GM18526 (cell line): ENCODE data around the gene FA2H.

Experiments used
- POLR2A ChIP-seq: IDR thresholded peaks from 3 replicates; pipeline ENCODE4 v1.6.1; 2011; ENCODE audit not compliant: insufficient read length; ENCODE audit errors: extremely low read depth

Gene FA2H

DNA sequence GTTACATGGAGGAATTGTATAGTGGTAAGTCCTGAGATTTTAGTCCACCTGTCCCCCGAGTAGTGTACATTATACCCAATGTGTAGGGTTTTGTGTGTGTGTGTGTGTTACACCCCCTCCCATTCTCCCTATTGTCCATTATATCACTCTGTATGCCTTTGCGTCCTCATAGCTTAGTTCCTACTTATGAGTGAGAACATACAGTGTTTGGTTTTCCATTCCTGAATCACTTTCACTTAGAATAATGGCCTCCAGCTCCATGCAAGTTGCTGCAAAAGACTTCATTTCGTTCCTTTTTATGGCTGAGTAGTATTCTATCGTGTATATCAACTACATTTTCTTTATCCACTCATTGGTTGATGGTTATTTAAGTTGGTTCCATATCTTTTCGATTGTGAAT, 635 bp upstream of the FA2H start:
- no peak for TF ChIP-seq POLR2A

DNA sequence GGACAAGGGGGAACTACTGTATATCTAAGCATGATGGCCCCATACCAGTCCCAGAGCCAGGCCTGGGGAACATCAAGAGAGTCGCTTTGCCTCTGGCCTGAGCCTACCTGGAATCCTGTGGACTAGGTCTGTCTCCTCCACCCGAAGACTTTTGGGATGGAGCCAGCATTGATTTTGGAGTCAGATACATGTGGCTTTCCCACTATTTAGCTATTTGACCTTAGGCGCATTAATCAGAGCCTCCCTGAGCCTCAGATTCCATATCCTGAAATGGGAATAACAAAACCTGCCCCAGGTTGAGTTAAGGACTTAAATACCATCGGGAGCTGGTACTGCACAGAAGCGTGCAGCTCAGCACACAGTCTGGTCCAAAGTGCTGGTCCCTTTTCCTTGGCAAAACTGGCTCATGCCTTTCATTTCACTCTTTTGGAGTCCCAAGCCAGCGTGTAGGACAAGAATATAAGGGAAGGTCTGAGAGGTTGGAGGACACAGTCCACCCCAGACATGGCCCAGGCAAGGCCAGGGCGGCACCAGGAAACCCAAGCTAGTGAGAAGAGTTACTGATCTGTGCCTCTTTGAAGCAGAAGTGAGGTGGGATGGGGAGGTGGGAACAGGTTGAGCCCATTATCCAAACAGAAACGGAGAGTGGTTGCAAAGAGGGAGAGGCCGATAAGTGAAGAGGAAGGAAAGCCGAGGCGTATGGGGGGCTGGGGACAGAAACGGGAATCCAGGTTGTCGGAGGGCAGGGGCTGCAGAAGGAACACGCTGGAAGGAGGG, 986 bp downstream of the FA2H start:
- TF ChIP-seq POLR2A, result no peak

DNA sequence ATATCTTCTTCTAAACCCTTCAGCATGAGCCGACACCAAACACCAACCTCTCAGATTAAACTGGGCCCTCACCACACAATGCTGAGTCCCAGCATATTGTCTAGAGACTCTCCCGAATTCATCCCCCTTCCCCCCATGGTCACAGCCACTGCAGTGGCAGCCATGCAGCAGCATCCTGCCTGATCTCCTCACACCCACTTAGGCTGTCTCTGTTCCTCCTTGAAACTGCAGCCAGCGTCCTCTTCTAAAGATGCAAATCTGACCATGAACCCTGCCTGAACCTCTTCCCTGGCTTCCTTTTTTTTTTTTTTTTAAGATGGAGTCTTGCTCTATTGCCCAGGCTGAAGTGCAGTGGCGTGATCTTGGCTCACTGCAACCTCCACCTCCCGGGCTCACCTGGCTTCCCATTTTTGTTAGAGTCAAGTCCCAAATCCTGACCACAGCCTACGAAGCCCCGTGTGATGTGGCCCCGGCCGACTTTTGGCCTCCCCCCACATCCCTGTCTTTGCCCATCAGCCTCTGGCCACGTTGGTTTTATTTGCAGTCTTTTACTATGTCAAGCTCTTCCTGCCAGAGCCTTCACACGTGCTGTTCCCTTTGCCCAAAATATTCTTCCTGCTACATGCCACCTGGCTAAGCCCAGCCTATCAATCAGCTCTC, 2.8 kb downstream of the FA2H start:
- no peak for TF ChIP-seq POLR2A

DNA sequence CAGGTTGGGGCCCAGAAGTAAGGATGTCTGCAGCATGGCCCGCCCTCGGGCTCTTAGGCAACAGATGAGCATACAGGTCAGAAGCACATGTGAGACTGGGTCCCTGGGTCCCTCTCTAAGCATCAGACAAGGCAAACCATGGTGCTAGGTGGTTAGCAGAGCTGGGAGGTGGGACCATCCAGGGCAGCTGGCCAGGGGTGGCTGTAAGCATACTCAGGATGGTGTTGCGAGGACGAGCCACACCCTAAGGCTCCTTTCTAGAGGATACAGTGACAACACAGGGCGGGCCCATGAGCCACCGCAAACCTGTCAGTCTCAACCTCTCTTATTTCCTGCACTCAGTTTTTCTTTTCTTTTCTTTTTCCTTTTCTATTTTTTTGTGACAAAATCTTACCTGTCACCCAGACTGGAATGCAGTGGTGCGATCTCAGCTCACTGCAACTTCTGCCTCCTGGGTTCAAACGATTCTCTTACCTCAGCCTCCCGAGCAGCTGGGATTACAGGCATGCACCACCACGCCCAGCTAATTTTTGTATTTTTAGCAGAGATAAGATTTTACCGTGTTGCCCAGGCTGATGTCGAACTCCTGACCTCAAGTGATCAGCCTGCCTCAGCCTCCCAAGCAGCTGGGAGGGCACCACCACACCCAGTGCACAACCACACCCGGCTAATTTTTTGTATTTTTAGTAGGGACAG, 3.6 kb downstream of the FA2H start:
- no peak for TF ChIP-seq POLR2A

DNA sequence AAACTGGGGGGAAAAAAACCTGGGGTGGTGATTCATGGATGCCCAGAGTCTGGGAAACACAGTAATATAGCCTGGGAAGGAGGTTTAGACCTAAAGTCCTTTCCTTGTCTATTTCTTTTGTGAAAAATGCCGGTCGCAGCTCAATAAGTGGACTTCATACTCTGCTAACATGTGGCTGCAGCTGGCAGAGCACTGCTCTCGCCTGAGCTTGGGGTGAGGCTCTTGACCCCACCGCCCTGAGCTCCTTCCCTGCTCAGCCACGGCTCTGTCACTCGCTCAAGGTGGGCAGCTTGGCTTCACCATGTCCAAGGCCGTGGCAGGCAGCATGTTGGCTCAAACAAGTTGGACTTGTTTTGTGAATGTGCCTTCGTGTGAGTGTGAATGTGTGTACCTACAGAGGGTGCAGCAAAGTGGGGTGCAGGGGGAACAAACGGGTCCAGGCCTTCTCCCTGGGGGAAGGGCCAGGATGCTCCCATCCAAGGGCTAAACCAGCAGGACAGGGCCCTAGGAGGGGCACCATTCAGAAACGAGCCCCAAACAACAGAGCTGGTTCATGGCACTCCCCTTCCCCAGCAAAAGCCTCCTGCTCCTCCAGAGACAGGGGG, 4.9 kb downstream of the FA2H start:
- no peak for TF ChIP-seq POLR2A

DNA sequence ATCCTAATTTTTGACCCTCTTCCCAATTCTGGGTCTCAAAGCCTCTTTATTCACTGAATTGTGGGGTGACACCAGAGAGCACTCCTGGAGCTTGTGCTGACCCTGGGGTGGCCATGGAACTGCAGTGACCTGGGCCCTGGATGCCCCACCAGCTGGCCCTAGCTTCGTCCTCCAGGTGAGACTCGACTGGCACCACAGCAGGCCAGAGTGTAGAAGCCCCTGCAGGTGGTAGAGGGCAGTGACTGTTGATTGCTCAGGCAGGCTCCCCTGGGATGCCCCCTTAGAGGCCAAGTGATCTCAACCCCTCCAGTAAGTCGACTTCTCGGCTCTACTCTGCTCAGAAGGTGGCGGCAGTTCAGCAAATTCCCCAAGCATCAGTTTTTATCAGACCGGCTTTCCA, 6.4 kb downstream of the FA2H start:
- no peak for TF ChIP-seq POLR2A

DNA sequence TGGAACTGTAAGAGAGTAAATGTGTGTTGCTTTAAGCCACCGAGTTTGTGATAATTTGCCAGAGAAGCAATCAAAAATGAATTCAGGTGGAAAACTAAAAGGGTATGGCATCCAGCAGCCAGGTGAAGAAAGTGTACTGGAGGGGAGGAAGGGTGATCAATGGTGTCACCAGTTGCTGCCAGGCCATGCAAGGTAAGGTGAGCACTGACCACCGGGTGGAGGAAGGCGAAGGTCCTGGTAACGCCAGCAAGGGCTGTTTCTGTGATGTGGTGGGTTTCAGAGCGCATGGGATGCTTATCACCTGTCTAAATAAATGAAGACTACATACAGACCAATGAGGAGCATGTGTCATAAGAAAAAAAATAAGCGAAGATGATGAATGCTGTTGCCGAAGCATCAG, 6.9 kb downstream of the FA2H start:
- TF ChIP-seq POLR2A, result no peak

DNA sequence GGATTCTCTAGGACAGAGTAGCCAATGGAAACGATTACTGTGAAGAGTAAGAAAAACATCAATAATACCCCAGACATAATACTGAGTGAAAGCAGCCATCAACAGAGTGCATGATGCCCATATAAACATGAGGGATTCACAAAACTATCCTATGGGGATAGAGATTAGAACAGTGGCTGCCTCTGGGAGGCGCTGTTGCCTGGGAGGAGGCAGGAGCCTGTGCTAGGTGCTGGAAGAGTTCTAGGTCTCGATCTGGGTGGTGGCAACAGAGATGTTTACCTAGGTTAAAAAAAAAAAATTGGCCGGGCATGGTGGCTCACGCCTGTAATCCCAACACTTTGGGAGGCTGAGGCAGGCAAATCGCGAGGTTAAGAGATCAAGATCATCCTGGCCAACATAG, 7.9 kb downstream of the FA2H start:
- no peak for TF ChIP-seq POLR2A

DNA sequence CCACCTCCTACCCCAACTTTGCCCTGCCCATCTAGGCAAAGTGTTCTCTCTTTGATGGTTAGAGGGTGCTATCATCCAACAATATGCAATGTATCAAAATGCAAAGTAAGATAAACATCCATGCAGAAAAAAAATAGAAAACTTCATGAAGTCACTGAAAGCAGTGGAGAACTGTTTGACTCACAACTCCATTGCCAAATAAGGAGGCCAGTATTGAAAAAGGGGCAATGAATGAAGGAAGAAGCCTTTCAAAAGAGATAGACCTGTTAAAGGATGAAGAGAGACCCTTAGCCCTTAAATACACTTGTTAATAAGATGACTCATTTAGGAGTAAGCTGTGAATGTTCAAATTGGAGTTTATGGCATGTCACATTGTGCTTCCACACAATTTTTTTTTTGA, 13.0 kb downstream of the FA2H start:
- no peak for TF ChIP-seq POLR2A

DNA sequence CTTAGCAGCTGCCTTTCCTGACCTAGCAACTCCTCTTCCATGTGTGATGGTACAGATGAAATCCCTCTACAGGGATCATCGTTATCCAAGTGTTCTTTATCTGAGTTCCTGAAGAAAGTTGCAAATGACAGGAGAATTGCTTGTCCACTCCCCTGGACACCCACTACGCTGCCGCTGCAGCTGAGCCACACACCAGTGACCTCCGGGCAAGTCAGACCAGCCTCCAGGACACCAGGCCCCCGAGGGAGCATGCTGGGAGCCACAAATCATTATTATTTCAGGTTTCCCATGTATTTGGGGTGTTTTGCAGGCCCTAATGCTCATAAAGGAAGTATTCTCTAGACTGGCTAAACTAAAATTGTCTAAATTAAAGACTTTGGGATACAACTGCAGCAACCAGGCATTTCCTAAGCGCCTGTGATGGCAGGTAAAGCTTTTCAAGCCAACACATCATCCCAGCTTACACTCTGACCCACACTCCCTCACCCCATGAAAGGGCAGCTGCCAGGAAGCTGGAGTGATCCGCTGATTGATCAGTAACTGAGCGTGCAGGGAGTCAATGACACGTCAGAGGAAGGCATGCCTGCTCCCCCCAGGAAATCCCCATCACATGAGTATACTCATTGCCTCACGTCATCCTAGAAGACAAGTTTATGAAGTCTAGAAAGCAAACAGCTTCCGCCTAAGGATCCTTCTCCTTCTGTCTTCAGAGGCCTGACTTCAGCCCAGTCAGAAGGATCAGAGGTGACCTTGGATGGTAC, 14.4 kb downstream of the FA2H start:
- TF ChIP-seq POLR2A, result no peak

DNA sequence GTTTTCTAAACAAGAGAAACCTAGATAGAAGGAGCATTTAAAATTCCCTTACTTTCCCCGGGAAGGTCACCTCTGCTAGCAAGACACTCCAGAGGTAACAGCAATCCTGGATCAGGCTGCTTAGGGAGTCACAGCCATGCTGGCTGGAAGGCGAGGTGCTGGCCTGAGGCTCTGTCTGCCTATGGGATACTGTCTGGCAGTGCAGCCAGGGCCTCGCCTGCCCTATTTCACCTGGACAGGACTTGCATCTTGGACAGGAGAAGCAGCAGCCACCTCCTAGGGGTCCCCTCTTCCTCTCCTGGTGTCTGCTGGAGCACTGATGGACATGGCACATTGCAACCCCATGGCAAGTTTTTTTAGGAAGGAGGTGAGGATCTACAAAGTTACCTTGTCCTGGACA, 15.1 kb downstream of the FA2H start:
- no peak for TF ChIP-seq POLR2A

DNA sequence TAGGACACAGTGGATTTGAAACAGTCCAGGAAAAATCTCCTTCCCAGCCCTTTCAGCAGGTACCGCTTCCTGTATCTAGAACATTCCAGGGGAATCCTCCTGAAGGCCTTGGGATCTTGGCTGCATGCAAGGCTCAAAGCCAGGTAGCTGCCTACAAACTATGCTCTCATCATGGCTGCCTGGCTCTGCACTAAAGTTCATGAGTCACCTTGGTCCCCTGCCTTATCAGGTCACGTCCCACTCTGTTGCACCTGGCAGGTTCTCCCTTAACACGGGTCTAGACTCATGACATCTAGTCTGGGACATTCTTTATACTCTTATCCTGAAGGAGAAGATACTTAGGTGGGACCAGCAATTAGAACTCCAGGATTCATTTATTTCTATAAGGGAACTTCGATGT, 15.8 kb downstream of the FA2H start:
- no peak for TF ChIP-seq POLR2A

DNA sequence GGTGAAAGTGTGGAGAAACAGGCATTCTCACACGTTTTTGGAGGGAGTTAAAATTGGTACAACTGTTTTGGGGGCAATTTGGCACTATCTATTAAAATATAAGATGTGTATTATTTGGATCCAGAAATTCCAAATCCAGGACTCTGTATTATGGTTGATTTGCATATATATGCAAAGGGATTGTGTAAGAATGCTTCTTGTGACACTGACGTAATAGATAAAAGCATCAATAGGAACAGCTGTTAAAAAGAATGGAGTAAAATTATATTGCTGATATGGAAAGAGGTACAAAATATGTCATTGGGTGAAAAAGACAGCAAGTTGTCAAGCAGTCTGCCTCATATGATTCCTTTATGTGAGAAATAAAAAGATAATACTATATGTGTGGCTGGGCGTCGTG, 17.3 kb downstream of the FA2H start:
- no peak for TF ChIP-seq POLR2A

DNA sequence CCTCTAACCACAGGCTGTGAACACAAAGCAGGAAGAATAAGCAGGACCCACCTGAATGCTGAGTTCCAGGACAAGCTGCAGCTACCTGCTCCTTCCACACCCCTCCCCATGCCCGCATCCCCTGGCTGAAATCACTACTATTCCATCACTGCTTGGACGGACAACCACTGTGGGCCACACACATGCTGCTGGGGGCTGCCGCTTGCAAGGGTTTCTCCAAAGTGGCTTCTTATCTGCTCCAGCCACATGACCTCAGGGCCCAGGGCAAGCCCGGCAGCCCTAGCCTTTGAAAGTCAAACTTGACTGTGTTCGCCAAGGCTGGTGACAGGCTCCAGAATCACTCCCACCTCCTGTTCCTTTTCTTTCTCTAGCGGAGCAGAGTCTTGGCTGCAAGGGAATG, 18.4 kb downstream of the FA2H start:
- no peak for TF ChIP-seq POLR2A

DNA sequence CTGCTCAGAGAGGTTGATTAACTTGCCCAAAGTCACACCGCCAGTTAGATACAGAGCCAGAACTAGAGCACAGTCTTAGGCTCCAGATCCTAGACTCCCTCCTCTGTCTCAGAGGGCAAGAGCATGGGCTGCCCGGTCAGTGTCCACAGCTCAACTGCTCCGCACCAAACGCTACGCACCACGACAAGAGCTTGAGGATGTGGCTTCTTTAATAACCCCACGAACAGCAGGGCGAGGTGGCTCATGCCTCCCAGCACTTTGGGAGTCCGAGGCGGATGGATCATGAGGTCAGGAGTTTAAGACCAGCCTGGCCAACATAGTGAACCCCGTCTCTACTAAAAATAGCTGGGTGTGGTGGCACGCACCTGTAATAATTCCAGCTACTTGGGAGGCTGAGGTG, 21.4 kb downstream of the FA2H start:
- TF ChIP-seq POLR2A, result no peak

DNA sequence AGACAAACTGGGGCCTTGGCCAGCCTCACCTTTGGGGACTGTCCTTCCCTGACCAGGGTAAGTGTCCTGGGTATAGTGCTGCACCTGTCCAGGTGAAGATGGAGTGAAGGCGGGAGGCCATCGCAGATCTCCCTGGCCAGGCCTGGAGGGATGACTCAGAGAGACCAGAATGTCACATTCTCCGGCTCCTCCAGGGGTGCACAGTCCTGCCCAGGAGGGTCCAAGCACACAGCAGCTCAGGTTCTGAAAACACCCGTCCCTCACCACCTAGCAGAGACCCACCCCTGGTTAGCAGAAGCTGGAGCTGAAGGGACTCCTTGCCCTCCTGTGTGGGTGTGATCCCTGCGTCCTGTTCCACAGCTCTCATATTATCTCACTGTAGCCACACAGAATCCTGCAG, 21.9 kb downstream of the FA2H start:
- TF ChIP-seq POLR2A, result no peak

DNA sequence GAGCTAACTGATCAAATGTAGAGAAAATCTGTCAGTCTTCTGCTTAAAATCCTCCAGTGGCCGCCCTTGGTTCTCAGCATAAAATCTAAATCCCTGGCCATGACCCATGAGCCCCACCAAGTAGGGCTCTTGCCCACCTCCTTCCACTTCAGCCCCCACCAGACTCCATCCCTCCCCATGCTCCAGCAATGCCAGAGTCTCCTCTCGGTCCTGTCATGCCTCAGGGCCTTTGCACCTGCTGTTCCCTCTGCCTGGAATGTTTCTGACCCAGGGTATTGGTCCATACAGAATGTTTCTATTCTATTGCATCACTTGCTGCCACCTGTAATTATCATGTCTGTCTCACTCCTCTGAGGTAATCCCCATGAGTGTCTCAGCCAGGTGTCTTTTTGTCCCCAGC, 22.4 kb downstream of the FA2H start:
- no peak for TF ChIP-seq POLR2A
